Measurements from ENCODE around the gene WDR5. TPM values are rescaled to one million over a fixed set of nuclear protein-coding genes. Genes with fewer than 3 reads are reported as not detected.
A peak's percentile ranks its signal among the peaks of the same experiment; 100 is the strongest.
"Not testable (repeated sequence)": the region's sequence is repeated elsewhere in the genome, so short reads cannot be mapped to it uniquely, and the experiment has no call there.

Gene WDR5
- 15.8 and 16.3 TPM in 2 replicates for total RNA-seq (2014; rRNA removed; shearing (Covaris generic))

DNA sequence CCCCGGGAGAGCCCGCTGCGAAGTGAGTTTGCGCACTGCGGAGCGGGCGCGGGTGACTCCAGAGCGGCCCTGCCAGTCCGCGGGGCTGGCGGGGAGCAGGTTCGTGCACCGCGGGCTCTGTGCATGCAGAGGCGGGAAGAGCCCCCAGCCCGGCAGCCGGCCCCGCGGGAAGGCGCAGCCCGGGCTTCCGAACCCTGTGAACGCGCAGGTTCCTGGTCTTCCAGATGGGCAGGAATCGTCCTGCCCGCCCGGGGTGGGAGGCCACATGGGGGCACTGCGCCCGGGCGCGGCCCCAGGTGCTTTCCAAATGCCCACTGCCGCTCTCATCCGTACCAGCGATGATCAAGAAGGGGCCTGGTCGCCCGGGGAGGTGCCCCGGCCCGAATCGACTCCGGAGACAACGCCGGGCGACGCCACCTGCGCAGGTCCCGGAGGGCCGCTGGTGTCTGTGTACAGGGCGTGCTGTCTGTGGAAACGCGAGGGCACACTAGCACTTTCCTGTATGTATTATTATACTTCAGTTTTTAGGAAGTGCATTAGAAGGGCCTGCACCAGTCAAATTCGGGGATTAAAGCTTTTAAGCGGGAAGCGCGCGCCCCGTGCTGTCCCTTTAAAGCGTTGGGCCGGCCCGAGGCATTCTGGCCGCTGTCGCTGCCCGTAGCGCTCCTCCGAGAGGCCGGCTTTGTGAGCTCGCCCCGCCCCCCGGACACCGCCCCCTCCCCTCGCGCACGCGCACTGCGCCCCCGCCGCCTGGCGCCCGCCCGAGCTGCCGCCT is at the start of gene WDR5:
TSS of gene WDR5 (plus strand) at position 740 of the 775 bp plus-strand sequence. CDS start 3,796 bp downstream, outside the sequence.
- DNase-seq (ENCODE audit: low read depth) = peak; percentile 84

DNA sequence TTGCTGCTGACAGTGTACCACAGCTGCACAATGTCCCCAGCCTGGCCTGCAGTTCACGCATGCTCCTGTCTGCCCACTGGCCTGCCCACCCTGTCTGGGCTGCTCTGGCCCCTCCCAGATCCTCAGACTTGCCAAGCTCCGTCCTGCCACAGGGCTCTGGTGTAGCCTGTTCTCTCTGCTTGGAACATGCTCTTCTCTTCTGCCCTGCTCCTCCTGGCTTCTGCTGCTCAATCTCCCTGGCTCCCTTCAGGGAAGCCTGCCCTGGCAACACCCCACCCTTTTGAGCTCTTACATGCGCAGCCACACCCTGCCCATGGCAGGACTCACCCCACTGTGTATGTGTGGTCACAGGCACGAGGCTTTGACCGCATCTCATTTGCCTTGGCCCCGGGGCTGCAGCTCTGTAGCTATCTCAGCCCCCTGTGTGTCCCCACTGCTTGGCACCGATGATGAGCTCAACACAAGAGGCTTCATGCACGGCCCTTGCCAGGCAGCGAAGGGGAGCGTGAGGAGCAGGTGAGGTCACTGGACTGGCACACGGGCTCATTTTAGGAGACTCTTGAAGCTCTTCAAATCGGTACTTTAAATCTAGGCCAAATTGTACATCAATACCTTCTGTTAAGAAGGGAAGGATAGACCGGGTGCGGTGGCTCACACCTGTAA is 47.7 kb upstream of the WDR5 start:
- peak; percentile 31 for DNase-seq (ENCODE audit: low read depth)

- no peak for DNase-seq (ENCODE audit: low read depth)
Measured at GRCh38 chr9:134089972-134090371, 45.9 kb upstream of the WDR5 start.

GRCh38 chr9:134099123-134099761 is 36.6 kb upstream of the WDR5 start:
- DNase-seq (ENCODE audit: low read depth) = peak; percentile 29

DNA sequence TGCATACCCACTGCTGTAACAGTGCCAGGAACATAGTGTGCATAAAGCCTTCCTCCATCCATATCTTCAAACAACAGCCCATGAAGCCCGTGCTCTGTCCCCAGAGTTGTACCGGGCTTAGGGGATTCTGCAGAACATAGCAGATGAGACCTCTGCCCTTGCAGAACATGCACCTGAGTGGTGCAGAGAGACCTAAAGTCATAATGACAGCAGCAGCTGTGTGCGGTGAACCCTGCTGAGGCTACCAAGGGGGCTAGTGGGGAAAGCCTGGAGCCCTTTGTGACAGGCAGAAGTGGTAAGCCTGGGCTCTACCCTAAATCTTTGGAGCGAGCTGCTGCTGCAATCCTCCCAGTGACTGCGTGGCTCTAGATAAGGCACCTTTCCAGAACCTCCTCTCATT is 35.8 kb upstream of the WDR5 start:
- DNase-seq (ENCODE audit: low read depth) = no peak

DNA sequence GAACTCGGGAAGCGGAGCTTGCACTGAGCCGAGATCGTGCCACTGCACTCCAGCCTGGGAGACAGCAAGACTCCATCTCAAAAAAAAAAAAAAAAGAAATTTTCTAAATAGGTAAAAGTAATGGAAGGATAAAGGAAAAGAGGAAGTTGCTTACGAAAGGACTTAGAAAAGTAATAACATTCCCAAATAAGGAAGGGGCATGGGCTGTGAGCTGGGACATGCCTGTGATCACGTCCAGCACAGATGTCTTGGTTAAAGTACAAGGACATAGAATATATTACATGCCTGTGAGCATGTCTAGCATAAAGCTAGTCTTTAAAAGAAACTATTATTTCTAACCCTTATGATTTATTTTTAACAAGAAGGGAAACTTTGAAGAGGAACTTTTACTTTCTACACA is 34.7 kb upstream of the WDR5 start:
- not testable (repeated sequence) for DNase-seq (ENCODE audit: low read depth)

- DNase-seq (ENCODE audit: low read depth) = no peak
Measured at GRCh38 chr9:134101623-134102149, 34.2 kb upstream of the WDR5 start.

DNA sequence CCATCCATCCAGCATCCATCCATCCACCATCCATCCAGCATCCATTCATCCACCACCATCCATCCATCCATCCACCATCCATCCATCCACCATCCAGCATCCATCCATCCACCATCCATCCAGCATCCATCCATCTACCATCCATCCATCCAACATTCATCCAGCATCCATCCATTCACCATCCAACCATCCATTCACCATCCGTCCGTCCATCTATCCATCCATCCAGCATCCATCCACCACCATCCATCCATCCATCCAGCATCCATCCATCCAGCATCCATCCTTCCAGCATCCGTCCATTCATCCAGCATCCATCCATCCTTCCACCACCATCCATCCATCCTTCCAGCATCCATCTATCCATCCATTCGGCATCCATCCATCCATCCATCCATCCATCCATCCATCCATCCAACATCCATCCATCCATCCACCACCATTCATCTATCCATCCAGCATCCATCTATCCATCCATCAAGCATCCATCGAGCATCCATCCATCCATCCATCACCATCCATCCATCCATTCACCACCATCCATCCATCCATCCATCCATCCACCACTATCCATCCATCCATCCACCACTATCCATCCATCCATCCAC is 32.4 kb upstream of the WDR5 start:
- no peak for DNase-seq (ENCODE audit: low read depth)

GRCh38 chr9:134111064-134111463 is 24.8 kb upstream of the WDR5 start:
- DNase-seq (ENCODE audit: low read depth) = no peak

DNA sequence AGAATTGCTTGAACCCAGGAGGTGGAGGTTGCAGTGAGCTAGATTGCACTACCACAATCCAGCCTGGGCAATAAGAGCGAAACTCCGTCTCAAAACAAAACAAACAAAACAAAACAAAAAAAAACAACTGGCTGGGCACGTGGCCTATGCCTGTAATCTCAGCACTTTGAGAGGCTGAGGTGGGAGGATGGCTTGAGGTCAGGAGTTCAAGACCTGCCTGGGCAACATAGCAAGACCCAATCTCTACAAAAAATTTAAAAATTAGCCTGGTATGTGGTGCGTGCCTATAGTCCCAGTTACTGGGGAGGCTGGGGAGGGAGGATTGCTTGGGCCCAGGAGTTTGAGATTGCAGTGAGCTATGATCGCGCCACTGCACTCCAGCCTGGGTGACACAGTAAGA is 23.3 kb upstream of the WDR5 start:
- no peak for DNase-seq (ENCODE audit: low read depth)

DNA sequence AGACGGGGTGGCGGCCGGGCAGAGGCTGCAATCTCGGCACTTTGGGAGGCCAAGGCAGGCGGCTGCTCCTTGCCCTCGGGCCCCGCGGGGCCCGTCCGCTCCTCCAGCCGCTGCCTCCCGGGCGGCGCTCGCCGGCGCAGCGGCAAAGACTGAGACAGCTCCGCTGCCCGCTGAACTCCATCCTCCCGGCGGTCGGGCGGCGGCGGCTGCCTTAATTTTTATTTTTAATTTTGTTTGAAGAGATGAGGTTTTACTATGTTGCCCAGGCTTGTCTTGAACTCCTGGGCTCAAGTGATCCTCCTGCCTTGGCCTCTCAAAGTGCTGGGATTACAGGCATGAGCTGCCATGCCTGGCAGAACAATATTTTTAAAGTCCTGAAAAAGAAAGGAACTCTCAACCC is 16.9 kb upstream of the WDR5 start:
- not testable (repeated sequence) for DNase-seq (ENCODE audit: low read depth)

DNA sequence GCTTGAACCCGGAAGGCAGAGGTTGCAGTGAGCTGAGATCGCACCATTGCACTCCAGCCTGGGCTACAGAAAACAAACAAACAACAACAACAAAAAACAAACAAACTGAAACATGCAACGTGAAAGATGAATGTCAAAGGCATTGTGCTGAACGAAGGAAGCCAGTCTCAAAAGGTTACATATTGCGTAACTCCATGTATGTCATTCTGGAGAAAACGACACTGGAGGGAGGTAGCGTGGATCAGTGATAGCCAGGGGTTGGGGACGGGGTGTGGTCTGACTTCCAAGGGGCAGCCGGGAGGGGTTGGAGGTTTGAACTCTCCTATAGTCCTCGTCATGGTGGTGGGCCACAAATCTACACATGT is 12.1 kb upstream of the WDR5 start:
- DNase-seq (ENCODE audit: low read depth) = no peak

GRCh38 chr9:134125413-134126095 is 10.3 kb upstream of the WDR5 start:
- DNase-seq (ENCODE audit: low read depth) = no peak

GRCh38 chr9:134126373-134126772 is 9.5 kb upstream of the WDR5 start:
- no peak for DNase-seq (ENCODE audit: low read depth)

GRCh38 chr9:134127065-134127580 is 8.8 kb upstream of the WDR5 start:
- DNase-seq (ENCODE audit: low read depth) = no peak

- no peak for DNase-seq (ENCODE audit: low read depth)
Measured at GRCh38 chr9:134127616-134128015, 8.3 kb upstream of the WDR5 start.

- DNase-seq (ENCODE audit: low read depth) = no peak
Measured at GRCh38 chr9:134128727-134129679, 6.9 kb upstream of the WDR5 start.

GRCh38 chr9:134130503-134131375 is 5.1 kb upstream of the WDR5 start:
- no peak for DNase-seq (ENCODE audit: low read depth)

Data from RPMI7951 (cell line).